ENCODE results near the gene TBX6. TPM values are rescaled to one million over a fixed set of nuclear protein-coding genes. Genes with fewer than 3 reads are reported as not detected.

Gene TBX6
- total and polyA plus RNA-seq, 10 of the 15 experiments (the other 5 are each of a cell fraction or from before 2014, with no cell fraction given): 0.08 to 0.90 (median 0.31) TPM; not detected in 2

DNA sequence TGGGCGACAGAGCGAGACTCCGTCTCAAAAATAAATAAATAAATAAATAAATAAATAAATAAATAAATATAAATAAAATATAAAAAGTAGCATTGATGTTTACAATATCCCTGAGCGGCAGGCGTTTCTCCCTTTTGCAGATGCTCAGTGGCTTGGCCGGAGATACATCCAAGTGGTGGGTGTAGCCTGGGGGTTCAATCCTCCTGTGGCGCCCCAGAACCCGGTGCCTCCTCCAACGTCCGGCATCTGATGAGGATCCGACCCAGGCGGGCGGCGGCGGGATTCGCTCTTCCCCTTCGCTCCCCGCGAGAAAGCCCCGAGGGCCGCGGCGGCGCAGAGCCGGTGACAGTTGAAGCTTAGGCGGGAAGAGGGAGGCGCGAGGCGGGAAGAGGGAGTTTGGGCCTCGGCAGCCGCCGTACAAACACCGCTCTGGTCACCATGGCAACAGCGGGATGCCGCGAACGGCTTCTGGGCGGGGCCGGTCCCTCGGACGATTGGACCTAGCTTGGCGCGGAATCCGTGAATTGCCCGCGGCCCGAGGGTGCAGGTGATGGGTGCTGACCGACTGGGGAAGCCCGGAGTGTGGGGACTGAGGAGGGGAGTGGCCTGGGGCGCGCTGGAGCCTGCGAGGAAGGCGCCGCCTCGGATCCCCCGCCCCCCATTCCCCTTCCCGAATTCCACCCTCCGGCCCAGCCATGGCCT is 38.9 kb downstream of the TBX6 start (continued):
- TF ChIP-seq JUND (IDR thresholded peaks at IDR 0.05; ENCODE audit: low read depth, low read length): 0 out of 2 replicates have a peak, but pooled peaks have one; percentile 7
- TF ChIP-seq HCFC1 (IDR thresholded peaks at IDR 0.05; ENCODE audit: low read length): peak; percentile 67
- no peak for TF ChIP-seq FOS (IDR thresholded peaks at IDR 0.05; ENCODE audit: borderline replicate concordance, extremely low read depth, insufficient read length)
- TF ChIP-seq JUNB (IDR thresholded peaks at IDR 0.05): no peak
- TF ChIP-seq SRF (IDR thresholded peaks at IDR 0.05; ENCODE audit: low read depth in 2 of 2, low read length in 2 of 2): no peak
- TF ChIP-seq, protein P1, sequence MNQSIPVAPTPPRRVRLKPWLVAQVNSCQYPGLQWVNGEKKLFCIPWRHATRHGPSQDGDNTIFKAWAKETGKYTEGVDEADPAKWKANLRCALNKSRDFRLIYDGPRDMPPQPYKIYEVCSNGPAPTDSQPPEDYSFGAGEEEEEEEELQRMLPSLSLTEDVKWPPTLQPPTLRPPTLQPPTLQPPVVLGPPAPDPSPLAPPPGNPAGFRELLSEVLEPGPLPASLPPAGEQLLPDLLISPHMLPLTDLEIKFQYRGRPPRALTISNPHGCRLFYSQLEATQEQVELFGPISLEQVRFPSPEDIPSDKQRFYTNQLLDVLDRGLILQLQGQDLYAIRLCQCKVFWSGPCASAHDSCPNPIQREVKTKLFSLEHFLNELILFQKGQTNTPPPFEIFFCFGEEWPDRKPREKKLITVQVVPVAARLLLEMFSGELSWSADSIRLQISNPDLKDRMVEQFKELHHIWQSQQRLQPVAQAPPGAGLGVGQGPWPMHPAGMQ (IDR thresholded peaks at IDR 0.05; ENCODE audit: borderline replicate concordance): no peak
- TF ChIP-seq, protein P2, sequence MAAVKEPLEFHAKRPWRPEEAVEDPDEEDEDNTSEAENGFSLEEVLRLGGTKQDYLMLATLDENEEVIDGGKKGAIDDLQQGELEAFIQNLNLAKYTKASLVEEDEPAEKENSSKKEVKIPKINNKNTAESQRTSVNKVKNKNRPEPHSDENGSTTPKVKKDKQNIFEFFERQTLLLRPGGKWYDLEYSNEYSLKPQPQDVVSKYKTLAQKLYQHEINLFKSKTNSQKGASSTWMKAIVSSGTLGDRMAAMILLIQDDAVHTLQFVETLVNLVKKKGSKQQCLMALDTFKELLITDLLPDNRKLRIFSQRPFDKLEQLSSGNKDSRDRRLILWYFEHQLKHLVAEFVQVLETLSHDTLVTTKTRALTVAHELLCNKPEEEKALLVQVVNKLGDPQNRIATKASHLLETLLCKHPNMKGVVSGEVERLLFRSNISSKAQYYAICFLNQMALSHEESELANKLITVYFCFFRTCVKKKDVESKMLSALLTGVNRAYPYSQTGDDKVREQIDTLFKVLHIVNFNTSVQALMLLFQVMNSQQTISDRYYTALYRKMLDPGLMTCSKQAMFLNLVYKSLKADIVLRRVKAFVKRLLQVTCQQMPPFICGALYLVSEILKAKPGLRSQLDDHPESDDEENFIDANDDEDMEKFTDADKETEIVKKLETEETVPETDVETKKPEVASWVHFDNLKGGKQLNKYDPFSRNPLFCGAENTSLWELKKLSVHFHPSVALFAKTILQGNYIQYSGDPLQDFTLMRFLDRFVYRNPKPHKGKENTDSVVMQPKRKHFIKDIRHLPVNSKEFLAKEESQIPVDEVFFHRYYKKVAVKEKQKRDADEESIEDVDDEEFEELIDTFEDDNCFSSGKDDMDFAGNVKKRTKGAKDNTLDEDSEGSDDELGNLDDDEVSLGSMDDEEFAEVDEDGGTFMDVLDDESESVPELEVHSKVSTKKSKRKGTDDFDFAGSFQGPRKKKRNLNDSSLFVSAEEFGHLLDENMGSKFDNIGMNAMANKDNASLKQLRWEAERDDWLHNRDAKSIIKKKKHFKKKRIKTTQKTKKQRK (IDR thresholded peaks at IDR 0.05; ENCODE audit: low read depth, low read length): no peak
- TF ChIP-seq, protein P3, sequence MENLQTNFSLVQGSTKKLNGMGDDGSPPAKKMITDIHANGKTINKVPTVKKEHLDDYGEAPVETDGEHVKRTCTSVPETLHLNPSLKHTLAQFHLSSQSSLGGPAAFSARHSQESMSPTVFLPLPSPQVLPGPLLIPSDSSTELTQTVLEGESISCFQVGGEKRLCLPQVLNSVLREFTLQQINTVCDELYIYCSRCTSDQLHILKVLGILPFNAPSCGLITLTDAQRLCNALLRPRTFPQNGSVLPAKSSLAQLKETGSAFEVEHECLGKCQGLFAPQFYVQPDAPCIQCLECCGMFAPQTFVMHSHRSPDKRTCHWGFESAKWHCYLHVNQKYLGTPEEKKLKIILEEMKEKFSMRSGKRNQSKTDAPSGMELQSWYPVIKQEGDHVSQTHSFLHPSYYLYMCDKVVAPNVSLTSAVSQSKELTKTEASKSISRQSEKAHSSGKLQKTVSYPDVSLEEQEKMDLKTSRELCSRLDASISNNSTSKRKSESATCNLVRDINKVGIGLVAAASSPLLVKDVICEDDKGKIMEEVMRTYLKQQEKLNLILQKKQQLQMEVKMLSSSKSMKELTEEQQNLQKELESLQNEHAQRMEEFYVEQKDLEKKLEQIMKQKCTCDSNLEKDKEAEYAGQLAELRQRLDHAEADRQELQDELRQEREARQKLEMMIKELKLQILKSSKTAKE (IDR thresholded peaks at IDR 0.05; ENCODE audit: low read depth, poor library complexity, severe bottlenecking): no peak
- TF ChIP-seq LARP7 (IDR thresholded peaks at IDR 0.05): peak; percentile 90
- no peak for TF ChIP-seq STAT3 (IDR thresholded peaks at IDR 0.05; ENCODE audit: low read depth, low read length)
- peak; percentile 59 for TF ChIP-seq CREB1 (IDR thresholded peaks at IDR 0.05; ENCODE audit: low read depth)
- no peak for TF ChIP-seq POLR2AphosphoS5 (IDR thresholded peaks at IDR 0.05; ENCODE audit: low read length)
- peak; percentile 62 to 65; a peak in 3 of 4 replicates for TF ChIP-seq IKZF2 (IDR thresholded peaks at IDR 0.05)
- TF ChIP-seq, protein P4, sequence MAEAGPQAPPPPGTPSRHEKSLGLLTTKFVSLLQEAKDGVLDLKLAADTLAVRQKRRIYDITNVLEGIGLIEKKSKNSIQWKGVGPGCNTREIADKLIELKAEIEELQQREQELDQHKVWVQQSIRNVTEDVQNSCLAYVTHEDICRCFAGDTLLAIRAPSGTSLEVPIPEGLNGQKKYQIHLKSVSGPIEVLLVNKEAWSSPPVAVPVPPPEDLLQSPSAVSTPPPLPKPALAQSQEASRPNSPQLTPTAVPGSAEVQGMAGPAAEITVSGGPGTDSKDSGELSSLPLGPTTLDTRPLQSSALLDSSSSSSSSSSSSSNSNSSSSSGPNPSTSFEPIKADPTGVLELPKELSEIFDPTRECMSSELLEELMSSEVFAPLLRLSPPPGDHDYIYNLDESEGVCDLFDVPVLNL (IDR thresholded peaks at IDR 0.05; ENCODE audit: low read depth, low read length): peak; percentile 87
- TF ChIP-seq, protein P5, sequence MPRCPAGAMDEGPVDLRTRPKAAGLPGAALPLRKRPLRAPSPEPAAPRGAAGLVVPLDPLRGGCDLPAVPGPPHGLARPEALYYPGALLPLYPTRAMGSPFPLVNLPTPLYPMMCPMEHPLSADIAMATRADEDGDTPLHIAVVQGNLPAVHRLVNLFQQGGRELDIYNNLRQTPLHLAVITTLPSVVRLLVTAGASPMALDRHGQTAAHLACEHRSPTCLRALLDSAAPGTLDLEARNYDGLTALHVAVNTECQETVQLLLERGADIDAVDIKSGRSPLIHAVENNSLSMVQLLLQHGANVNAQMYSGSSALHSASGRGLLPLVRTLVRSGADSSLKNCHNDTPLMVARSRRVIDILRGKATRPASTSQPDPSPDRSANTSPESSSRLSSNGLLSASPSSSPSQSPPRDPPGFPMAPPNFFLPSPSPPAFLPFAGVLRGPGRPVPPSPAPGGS (IDR thresholded peaks at IDR 0.05; ENCODE audit: borderline replicate concordance, insufficient read depth, low read depth, low read length, poor library complexity, severe bottlenecking): no peak
- TF ChIP-seq RBBP5 (conservative IDR thresholded peaks at IDR 0.05): no peak
- no peak for TF ChIP-seq HDGF (IDR thresholded peaks at IDR 0.05)
- TF ChIP-seq EED (IDR thresholded peaks at IDR 0.05; ENCODE audit: low read depth): no peak
- TF ChIP-seq, protein P6, sequence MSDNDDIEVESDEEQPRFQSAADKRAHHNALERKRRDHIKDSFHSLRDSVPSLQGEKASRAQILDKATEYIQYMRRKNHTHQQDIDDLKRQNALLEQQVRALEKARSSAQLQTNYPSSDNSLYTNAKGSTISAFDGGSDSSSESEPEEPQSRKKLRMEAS (IDR thresholded peaks at IDR 0.05; ENCODE audit: low read depth, low read length): peak; percentile 86
- TF ChIP-seq SIN3A (IDR thresholded peaks at IDR 0.05; ENCODE audit: low read depth, low read length): peak; percentile 96
- peak; percentile 99 for TF ChIP-seq BMI1 (IDR thresholded peaks at IDR 0.05; ENCODE audit: borderline replicate concordance)

All from GM12878 (cell line).